HL-60/S4 (cell line): ENCODE results near the gene TMEM190.
"Not testable (repeated sequence)": the region's sequence is repeated elsewhere in the genome, so short reads cannot be mapped to it uniquely, and the experiment has no call there.

ENCODE experiments used
- in situ Hi-C: fragments of 300-500 bp; cut with MboI; formaldehyde crosslinking; loops from 2 replicates; pipeline ENCODE4 v1.14.3; 2022; ENCODE audit warnings: low sequenced_read_pairs

Gene TMEM190

DNA sequence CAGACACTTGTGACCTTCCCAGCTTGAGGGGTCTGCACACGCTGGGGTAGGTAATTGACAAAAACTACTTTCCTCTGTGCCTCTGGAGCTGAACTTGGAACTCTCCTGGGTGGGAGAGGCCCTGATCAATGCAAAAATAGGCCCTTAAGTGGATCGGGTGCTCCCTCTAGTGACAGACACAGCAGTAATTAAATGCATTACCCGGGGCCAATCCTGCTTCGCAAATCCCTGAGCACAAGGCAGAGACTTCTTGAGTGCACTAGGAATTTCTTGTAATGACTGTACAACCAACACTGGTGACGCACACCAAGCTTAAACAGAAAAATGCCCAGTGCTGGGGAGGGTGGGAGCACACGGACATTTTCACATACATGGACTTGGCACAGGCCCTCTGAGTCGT is 41.6 kb downstream of the TMEM190 start:
- in situ Hi-C loops = loop anchor here (10.0 kb wide), 2 partner anchors 203 to 273 kb away; partner anchors contain the start of gene TNNT1

DNA sequence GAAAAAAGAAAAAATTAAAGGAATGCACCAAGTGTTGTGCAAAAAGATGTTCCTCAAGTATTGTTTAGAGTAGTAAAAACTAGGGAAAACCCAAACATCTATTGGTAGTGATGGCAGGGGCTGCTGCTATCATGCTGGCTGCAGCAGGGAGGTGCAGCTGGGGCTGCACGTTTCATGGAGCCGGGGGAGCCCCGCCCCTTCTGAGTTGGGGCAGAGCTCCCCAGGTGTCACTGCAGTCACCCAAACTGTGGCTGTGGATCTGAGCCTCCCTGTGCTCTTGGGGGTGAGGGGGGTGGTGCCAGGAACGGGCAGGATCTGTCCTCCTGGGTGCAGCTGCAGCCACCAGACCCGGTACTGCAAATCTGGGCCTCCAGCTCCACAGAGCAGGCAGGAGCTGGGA is 42.5 kb downstream of the TMEM190 start:
- in situ Hi-C loops = loop anchor here (10.0 kb wide), 2 partner anchors 204 to 274 kb away; partner anchors contain the start of gene TNNT1

DNA sequence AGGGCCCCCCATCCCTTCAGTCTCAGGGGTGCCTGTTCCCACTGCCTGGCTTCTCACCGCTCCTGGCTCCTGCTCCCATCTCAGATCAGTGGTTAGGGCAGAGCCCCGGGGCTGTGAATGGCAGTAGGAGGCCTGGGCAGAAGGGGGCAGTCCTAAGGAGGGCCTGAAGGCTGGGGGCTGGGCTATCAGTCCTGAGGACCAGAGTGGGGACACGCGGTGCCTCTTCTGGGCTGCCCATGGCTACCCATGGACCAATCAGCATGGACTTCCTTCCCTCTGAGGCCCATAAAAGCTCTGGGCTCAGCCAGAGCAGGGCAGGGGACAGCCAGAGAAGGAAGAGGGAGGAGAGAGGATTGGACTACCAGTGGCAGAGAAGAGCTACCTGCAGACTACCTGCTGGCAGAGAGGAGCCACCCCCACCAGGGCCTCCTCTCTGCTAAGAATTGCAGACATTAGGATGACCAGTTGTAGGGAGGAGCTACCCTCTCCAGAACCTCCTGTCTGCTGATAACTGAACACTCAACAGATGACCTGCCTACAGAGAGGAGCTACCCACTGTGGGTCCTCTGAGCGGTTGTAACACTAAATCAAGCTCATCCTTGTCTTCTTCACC is 43.1 kb downstream of the TMEM190 start:
- in situ Hi-C loops = loop anchor here (10.0 kb wide), 2 partner anchors 205 to 275 kb away; partner anchors contain the start of gene TNNT1

DNA sequence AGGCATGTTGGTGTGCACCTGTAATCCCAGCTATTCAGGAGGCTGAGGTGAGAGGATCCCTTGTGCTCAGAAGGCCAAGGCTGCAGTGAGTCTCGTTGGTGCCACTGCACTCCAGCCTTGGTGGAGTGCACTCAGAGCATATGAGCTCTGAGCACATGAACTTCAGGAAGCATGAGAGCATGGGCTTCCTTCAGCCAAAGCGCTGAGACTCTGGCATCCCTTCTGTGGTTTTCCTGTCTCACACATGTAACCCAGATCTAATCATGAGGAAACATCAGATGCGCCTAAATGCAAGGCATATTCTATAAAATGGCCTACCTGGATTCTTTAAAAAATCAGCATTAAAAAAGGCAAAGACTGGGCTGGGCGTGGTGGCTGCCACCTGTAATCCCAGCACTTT is 44.7 kb downstream of the TMEM190 start:
- in situ Hi-C loops = not testable (repeated sequence)

DNA sequence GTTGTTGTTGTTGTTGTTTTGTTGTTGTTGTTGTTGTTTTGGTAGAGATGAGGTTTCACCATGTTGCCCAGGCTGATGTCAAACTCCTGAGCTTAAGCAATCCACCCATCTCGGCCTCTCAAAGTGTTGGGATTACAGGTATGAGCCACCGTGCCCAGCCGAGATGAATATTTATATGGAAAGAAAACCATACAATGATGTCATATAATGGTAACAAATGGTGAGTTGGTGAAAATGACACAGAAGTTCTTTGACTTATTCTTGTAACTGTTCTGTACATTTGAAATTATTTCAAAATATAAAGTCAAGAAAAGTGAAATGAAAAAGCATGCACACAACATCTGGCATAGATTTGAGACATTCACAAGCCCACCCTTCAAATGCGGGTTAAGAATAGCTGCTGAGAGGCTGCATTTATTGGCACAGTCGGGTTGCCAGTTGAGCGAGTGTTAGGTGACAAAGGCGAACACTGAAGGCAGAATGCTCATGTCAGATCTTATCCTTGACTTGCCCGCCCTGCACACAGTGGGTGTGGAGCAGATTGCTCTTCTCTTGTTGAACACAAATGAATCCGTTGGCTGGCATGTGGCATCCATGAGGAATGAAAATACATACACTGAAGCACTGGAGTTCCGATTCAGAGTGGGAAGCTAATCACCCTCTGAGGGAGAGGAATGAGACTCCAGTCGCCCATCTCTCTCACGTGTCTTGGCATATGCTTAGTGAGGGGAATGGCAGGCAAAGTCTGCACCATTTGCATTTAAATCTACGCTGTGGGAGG is 46.8 kb downstream of the TMEM190 start:
- in situ Hi-C loops = no loop called here

DNA sequence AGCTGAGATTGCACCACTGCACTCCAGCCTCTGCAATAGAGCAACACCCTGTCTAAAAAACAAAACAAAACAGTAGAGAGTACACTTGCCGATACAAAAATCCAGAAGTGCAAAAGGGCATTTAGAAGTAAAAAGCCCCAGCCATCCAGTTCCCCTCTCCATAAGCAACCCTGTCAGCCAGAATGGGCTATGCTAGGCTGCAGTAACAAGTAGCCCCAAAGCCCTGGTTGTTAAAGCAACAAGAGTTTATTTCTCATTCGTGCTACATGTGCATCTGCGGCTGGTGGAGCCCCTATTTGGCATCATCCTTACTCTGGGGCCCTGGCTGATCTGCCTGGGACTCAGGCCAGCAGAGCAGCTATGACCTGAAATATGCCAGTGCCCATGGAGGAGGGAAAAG is 47.9 kb downstream of the TMEM190 start:
- in situ Hi-C loops = no loop called here

DNA sequence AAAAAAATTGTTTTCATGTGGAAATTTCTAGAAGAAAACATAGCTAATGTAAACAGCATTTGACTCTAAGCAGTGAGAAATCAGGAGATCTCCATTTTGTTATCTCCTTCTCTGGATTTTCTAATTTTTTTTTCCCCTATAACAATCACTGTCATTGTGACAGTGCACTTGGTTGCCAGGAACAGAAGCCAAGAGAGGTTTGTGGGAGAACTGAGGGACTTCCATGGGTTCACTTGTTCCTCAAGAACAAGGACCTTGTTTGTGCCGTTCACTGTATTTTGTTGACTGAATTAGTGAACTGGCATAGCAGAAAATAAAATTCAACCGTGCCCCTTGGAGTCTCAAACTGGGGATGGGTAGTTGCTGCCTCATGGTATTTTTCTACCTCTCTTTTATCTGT is 49.4 kb downstream of the TMEM190 start:
- in situ Hi-C loops = no loop called here
